Mesenchymal stem cell (in vitro differentiated cells and primary cell): ENCODE data around the gene ANKRD10.
A peak's percentile ranks its signal among the peaks of the same experiment; 100 is the strongest.

Experiments
- DNase-seq: peaks from one replicate; pipeline ENCODE4 v3.0.0-alpha.2; 2013
- H2AFZ ChIP-seq: one replicate; pipeline ENCODE4 v1.6.1; 2013; ENCODE audit warnings: low read depth, mild to moderate bottlenecking, control low read depth, inconsistent platforms, low read length, moderate library complexity
- H2AK5ac ChIP-seq: 2 replicates; pipeline ENCODE4 v1.6.1; 2013; ENCODE audit warnings: low read length, moderate library complexity, mild to moderate bottlenecking, inconsistent platforms; ENCODE audit not compliant: severe bottlenecking
- H2BK120ac ChIP-seq: one replicate; pipeline ENCODE4 v1.6.1; 2013; ENCODE audit warnings: low read depth, mild to moderate bottlenecking, inconsistent platforms, low read length, moderate library complexity
- H2BK12ac ChIP-seq, 2 experiments: one replicate each; pipeline ENCODE4 v1.6.1; 2013; ENCODE audit warnings: inconsistent platforms in 2 of 2, low read length in 2 of 2, mild to moderate bottlenecking in 2 of 2, moderate library complexity in 2 of 2, control low read depth in 1 of 2
- H2BK15ac ChIP-seq: one replicate; pipeline ENCODE4 v1.6.1; 2013; ENCODE audit warnings: mild to moderate bottlenecking, low read depth, inconsistent platforms; ENCODE audit not compliant: poor library complexity, severe bottlenecking
- H2BK5ac ChIP-seq: 2 replicates; pipeline ENCODE4 v1.6.1; 2013; ENCODE audit warnings: low read depth, mild to moderate bottlenecking, low read length, control low read depth, inconsistent platforms; ENCODE audit not compliant: poor library complexity, severe bottlenecking
- H3K14ac ChIP-seq, 2 experiments: one replicate each; pipeline ENCODE4 v1.6.1; 2013; ENCODE audit warnings: inconsistent platforms in 2 of 2, low read length in 2 of 2, control low read depth in 1 of 2, mild to moderate bottlenecking in 1 of 2, moderate library complexity in 1 of 2
- H3K18ac ChIP-seq, 2 experiments: one replicate each; pipeline ENCODE4 v1.6.1; 2013; ENCODE audit warnings: inconsistent platforms in 2 of 2, low read length in 2 of 2, control low read depth in 1 of 2, low read depth in 1 of 2, mild to moderate bottlenecking in 1 of 2
- H3K23ac ChIP-seq, 2 experiments: one replicate each; pipeline ENCODE4 v1.6.1; 2013; ENCODE audit warnings: inconsistent platforms in 2 of 2, low read length in 2 of 2, mild to moderate bottlenecking in 2 of 2, moderate library complexity in 2 of 2, control low read depth in 1 of 2
- H3K27ac ChIP-seq: 2 replicates; pipeline ENCODE4 v1.5.1; 2013; ENCODE audit warnings: mild to moderate bottlenecking, moderate library complexity, low read length, control low read depth, inconsistent platforms; ENCODE audit not compliant: poor library complexity, severe bottlenecking
- H3K27me3 ChIP-seq, 2 experiments: 2 replicates each; pipeline versions ENCODE4 v1.6.1 to v1.7.0; 2013; ENCODE audit warnings: low read length in 2 of 2, mild to moderate bottlenecking in 2 of 2, moderate library complexity in 2 of 2, control low read depth in 1 of 2, inconsistent platforms in 1 of 2; ENCODE audit not compliant: control insufficient read depth in 1 of 2, insufficient read depth in 1 of 2
- H3K36me3 ChIP-seq, 2 experiments: 2 replicates each; pipeline versions ENCODE4 v1.6.1 to v1.7.0; 2013; ENCODE audit warnings: low read length in 2 of 2, control low read depth in 1 of 2, inconsistent platforms in 1 of 2, low read depth in 1 of 2, mild to moderate bottlenecking in 1 of 2; ENCODE audit not compliant: insufficient read depth in 2 of 2, control insufficient read depth in 1 of 2
- H3K4ac ChIP-seq, 2 experiments: one replicate each; pipeline ENCODE4 v1.6.1; 2013; ENCODE audit warnings: inconsistent platforms in 2 of 2, low read length in 2 of 2, mild to moderate bottlenecking in 2 of 2, moderate library complexity in 2 of 2, control low read depth in 1 of 2, low read depth in 1 of 2
- H3K4me1 ChIP-seq: 2 replicates; pipeline ENCODE4 v1.6.1; 2013; ENCODE audit warnings: low read depth, low read length, control low read depth; ENCODE audit not compliant: control insufficient read depth, insufficient read depth
- H3K4me2 ChIP-seq: 2 replicates; pipeline ENCODE4 v1.6.1; 2013; ENCODE audit warnings: low read length, mild to moderate bottlenecking, inconsistent platforms; ENCODE audit not compliant: poor library complexity, severe bottlenecking
- H3K4me3 ChIP-seq, 2 experiments: 2 replicates each; pipeline versions ENCODE4 v1.5.1 to v1.7.0; 2013; ENCODE audit warnings: low read length in 2 of 2, mild to moderate bottlenecking in 2 of 2, control low read depth in 1 of 2, low read depth in 1 of 2; ENCODE audit not compliant: insufficient read depth in 1 of 2
- H3K79me1 ChIP-seq: replicated peaks from 2 replicates; pipeline ENCODE4 v1.6.1; 2013; ENCODE audit warnings: mild to moderate bottlenecking, control low read depth, low read length, inconsistent platforms; ENCODE audit not compliant: poor library complexity, severe bottlenecking
- H3K9ac ChIP-seq: 2 replicates; pipeline ENCODE4 v1.7.0; 2013; ENCODE audit warnings: mild to moderate bottlenecking, low read length, moderate library complexity
- H3K9me3 ChIP-seq: 2 replicates; pipeline ENCODE4 v1.7.0; 2013; ENCODE audit warnings: mild to moderate bottlenecking, low read length; ENCODE audit not compliant: control insufficient read depth
- H4K8ac ChIP-seq: one replicate; pipeline ENCODE4 v1.6.1; 2013; ENCODE audit warnings: inconsistent platforms, mild to moderate bottlenecking, low read length, moderate library complexity
- H4K91ac ChIP-seq: one replicate; pipeline ENCODE4 v1.6.1; 2013; ENCODE audit warnings: mild to moderate bottlenecking, low read length, inconsistent platforms
- WGBS: methylation state at CpG from one replicate; pipeline ENCODE4 v1.1.7; 2013; ENCODE audit warnings: mixed read lengths; 5-methylcytosine and 5-hydroxymethylcytosine counted together

Gene ANKRD10

GRCh38 chr13:110886870-110887596 is 27.8 kb downstream of the ANKRD10 start:
- H2AK5ac ChIP-seq, result no peak overlapping the region
- no peak overlapping the region for H2BK5ac ChIP-seq
- H3K4me1 ChIP-seq, result peaks cover 4% of the 10 kb centered on the region
- H4K91ac ChIP-seq, result no peak overlapping the region
- H3K4me2 ChIP-seq, result no peak overlapping the region
- no peak overlapping the region for H3K14ac ChIP-seq
- no peak overlapping the region for H2BK120ac ChIP-seq
- no peaks in the 10 kb centered on the region for H3K27me3 ChIP-seq
- no peak overlapping the region for H3K23ac ChIP-seq
- no peak overlapping the region for H3K18ac ChIP-seq
- H3K9ac ChIP-seq, result no peak overlapping the region
- DNase-seq, result no peak
- H4K8ac ChIP-seq, result no peak overlapping the region
- H3K79me1 ChIP-seq, result peaks cover 6% of the 10 kb centered on the region
- H3K27ac ChIP-seq, result no peak overlapping the region
- no peak overlapping the region for H2BK12ac ChIP-seq
- WGBS, result 88% methylated on average over 5 of the region's 5 CpGs
- H3K4me3 ChIP-seq, result no peak overlapping the region
- no peak overlapping the region for H2BK15ac ChIP-seq
- no peak overlapping the region for H3K4ac ChIP-seq
- peaks cover 5 to 17% of the 10 kb centered on the region in 2 experiments for H3K36me3 ChIP-seq
- H3K9me3 ChIP-seq, result no peaks in the 10 kb centered on the region
- H2AFZ ChIP-seq, result no peak overlapping the region

- Histone ChIP-seq H2AK5ac (no peak overlapping the region), H3K23ac (no peak overlapping the region), H2BK15ac (no peak overlapping the region), H3K18ac (no peak overlapping the region), H3K4me3 (no peak overlapping the region), H3K79me1 (peaks cover 6% of the 10 kb centered on the region), H2AFZ (no peak overlapping the region), H3K14ac (peak overlapping the region in 1 of 2 experiments; percentile 90), H3K27me3 (no peaks in the 10 kb centered on the region), H4K8ac (no peak overlapping the region), H3K36me3 (peaks cover 5 to 10% of the 10 kb centered on the region in 2 experiments), H3K4ac (no peak overlapping the region), H2BK120ac (no peak overlapping the region), H3K27ac (no peak overlapping the region), H3K9me3 (no peaks in the 10 kb centered on the region), H2BK12ac (no peak overlapping the region), H3K9ac (no peak overlapping the region), H3K4me1 (peaks cover 6% of the 10 kb centered on the region), H3K4me2 (no peak overlapping the region), H4K91ac (no peak overlapping the region), H2BK5ac (no peak overlapping the region)
- WGBS, result 88% methylated on average over 2 of the region's 8 CpGs
- DNase-seq, result no peak
These were observed 28.7 kb downstream of the ANKRD10 start for GRCh38 chr13:110885966-110886869.

DNA sequence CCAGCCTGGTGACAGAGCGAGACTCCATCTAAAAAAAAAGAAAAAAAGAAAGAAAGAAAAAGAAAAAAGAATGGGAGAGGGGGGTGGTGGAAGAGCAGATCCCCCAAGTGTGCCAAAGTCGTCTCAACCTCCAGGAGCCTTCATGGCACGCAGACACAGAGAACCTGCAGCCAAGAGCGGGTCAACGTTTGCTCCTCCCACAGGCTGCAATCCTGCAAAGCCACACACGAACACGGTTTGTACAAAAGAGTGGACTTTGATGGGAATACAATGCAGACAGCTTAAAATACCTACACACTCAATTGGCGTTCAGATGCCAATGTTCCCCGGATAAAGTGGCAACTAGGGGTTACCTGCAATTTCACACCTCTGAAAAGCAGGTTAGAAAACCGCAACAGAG is 29.4 kb downstream of the ANKRD10 start:
- H3K27ac ChIP-seq, result no peak overlapping the region
- no peaks in the 10 kb centered on the region for H3K9me3 ChIP-seq
- no peak overlapping the region for H4K8ac ChIP-seq
- H3K4ac ChIP-seq, result no peak overlapping the region
- H2BK15ac ChIP-seq, result no peak overlapping the region
- no peak overlapping the region for H3K4me2 ChIP-seq
- no peak overlapping the region for H4K91ac ChIP-seq
- H2AFZ ChIP-seq, result no peak overlapping the region
- no peak overlapping the region for H3K9ac ChIP-seq
- H2AK5ac ChIP-seq, result no peak overlapping the region
- H3K23ac ChIP-seq, result no peak overlapping the region
- H2BK120ac ChIP-seq, result no peak overlapping the region
- H3K4me1 ChIP-seq, result peaks cover 6% of the 10 kb centered on the region
- DNase-seq, result no peak
- 96% methylated on average over 10 of the region's 10 CpGs for WGBS
- no peak overlapping the region for H3K4me3 ChIP-seq
- H2BK12ac ChIP-seq, result no peak overlapping the region
- H3K79me1 ChIP-seq, result peaks cover 6% of the 10 kb centered on the region
- peaks cover 7 to 10% of the 10 kb centered on the region in 2 experiments for H3K36me3 ChIP-seq
- H3K27me3 ChIP-seq, result no peaks in the 10 kb centered on the region
- no peak overlapping the region for H2BK5ac ChIP-seq
- H3K14ac ChIP-seq, result no peak overlapping the region
- no peak overlapping the region for H3K18ac ChIP-seq

DNA sequence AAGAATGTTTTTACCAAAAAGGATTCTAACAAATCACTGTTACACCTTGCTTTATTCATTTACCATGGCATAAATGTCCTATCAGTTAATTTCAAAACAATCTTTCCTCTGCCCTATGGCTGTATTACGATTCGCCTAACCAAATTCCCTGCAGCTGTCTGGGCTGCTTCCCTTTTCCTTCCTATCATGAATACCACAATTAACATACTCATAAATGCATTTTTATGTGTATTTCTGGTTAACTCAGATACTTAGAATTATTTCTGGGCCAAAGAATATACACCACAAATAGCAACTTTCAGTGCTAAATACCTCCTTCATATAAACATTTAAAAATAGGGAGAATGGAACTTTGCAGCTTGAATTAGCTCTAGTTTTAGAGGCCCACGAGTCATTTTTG is 30.4 kb downstream of the ANKRD10 start:
- no peak overlapping the region for H2BK12ac ChIP-seq
- no peak overlapping the region for H3K4me3 ChIP-seq
- no peak overlapping the region for H3K4me2 ChIP-seq
- no peak overlapping the region for H4K8ac ChIP-seq
- DNase-seq, result no peak
- peaks cover 8% of the 10 kb centered on the region for H3K79me1 ChIP-seq
- H3K18ac ChIP-seq, result no peak overlapping the region
- no peak overlapping the region for H2AK5ac ChIP-seq
- H2BK15ac ChIP-seq, result no peak overlapping the region
- H3K9ac ChIP-seq, result no peak overlapping the region
- H3K27ac ChIP-seq, result no peak overlapping the region
- no peaks in the 10 kb centered on the region for H3K9me3 ChIP-seq
- peaks cover 6% of the 10 kb centered on the region for H3K4me1 ChIP-seq
- H4K91ac ChIP-seq, result no peak overlapping the region
- H3K36me3 ChIP-seq, result peaks cover 10 to 11% of the 10 kb centered on the region in 2 experiments
- H3K4ac ChIP-seq, result no peak overlapping the region
- no peak overlapping the region for H2BK120ac ChIP-seq
- H2BK5ac ChIP-seq, result no peak overlapping the region
- no peak overlapping the region for H2AFZ ChIP-seq
- WGBS, result 94% methylated on average over 3 of the region's 3 CpGs
- no peak overlapping the region for H3K14ac ChIP-seq
- H3K23ac ChIP-seq, result no peak overlapping the region
- H3K27me3 ChIP-seq, result no peaks in the 10 kb centered on the region
